Smooth muscle cell (in vitro differentiated cells): ENCODE results near the gene KLHL24. TPM values are rescaled to one million over a fixed set of nuclear protein-coding genes. Genes with fewer than 3 reads are reported as not detected.
"Not testable (repeated sequence)": the region's sequence is repeated elsewhere in the genome, so short reads cannot be mapped to it uniquely, and the experiment has no call there.

Experiments
- DNase-seq: peaks from one replicate; lab custom pipeline; 2025; ENCODE audit not compliant: unreplicated experiment; lab: John Stamatoyannopoulos, UW
- H2AFZ ChIP-seq: fragments of 200-600 bp; sonication (generic); 2 replicates; pipeline ENCODE4 v1.6.0; 2016; ENCODE audit warnings: antibody characterized with exemption, low read depth, mild to moderate bottlenecking
- H3F3A ChIP-seq: fragments of 200-600 bp; sonication (generic); 2 replicates; pipeline ENCODE4 v1.6.0; 2017; ENCODE audit warnings: antibody characterized with exemption, low read depth
- H3K27ac ChIP-seq: fragments of 200-600 bp; sonication (generic); 2 replicates; pipeline ENCODE4 v1.5.1; 2016; ENCODE audit warnings: low read depth, mild to moderate bottlenecking
- H3K27me3 ChIP-seq: fragments of 200-600 bp; sonication (generic); 2 replicates; pipeline ENCODE4 v1.6.1; 2016; ENCODE audit warnings: low read depth, mild to moderate bottlenecking
- H3K36me3 ChIP-seq: fragments of 200-600 bp; sonication (generic); 2 replicates; pipeline ENCODE4 v1.5.1; 2016; ENCODE audit warnings: low read depth
- H3K4me1 ChIP-seq: fragments of 200-600 bp; sonication (generic); 2 replicates; pipeline ENCODE4 v1.5.1; 2016; ENCODE audit warnings: low read depth
- H3K4me2 ChIP-seq: fragments of 200-600 bp; sonication (generic); 2 replicates; pipeline ENCODE4 v1.6.0; 2016; ENCODE audit warnings: mild to moderate bottlenecking
- H3K4me3 ChIP-seq: fragments of 200-600 bp; sonication (generic); 2 replicates; pipeline ENCODE4 v1.5.1; 2016; ENCODE audit warnings: mild to moderate bottlenecking
- H3K79me2 ChIP-seq: fragments of 200-600 bp; sonication (generic); 2 replicates; pipeline ENCODE4 v1.6.0; 2016; ENCODE audit warnings: low read depth, mild to moderate bottlenecking
- H3K9ac ChIP-seq: fragments of 200-600 bp; sonication (generic); 2 replicates; pipeline ENCODE4 v1.6.0; 2016; ENCODE audit warnings: low read depth
- H3K9me3 ChIP-seq: fragments of 200-600 bp; sonication (generic); replicated peaks from 2 replicates; pipeline ENCODE4 v1.5.1; 2016; ENCODE audit warnings: low read depth
- H4K20me1 ChIP-seq: fragments of 200-600 bp; sonication (generic); 2 replicates; pipeline ENCODE4 v1.6.0; 2016; ENCODE audit warnings: low read depth
- CTCF ChIP-seq: fragments of 200-600 bp; sonication (generic); IDR thresholded peaks from 2 replicates; pipeline ENCODE4 v1.5.1; 2017; ENCODE audit warnings: borderline replicate concordance, mild to moderate bottlenecking, antibody characterized with exemption; ENCODE audit not compliant: insufficient read depth, poor library complexity, severe bottlenecking
- WGBS: methylation state at CpG from one replicate; pipeline ENCODE4 v1.1.7; 2016; ENCODE audit warnings: low lambda C conversion rate; 5-methylcytosine and 5-hydroxymethylcytosine counted together
- polyA plus RNA-seq: library from polyadenylated mRNA; unstranded; fragments of >200 nt; fragmentation: Nextera tagmentation; extraction: Ambion mirVana; gene quantifications from 2 replicates; pipeline ENCODE4 v1.2.1, GENCODE V29; 2016
- total RNA-seq: library from RNA; depleted of rRNA; stranded (reverse); fragments of >200 nt; gene quantifications from 2 replicates; pipeline ENCODE4 v1.2.3, GENCODE V29; 2014

The KLHL24 gene
- total and polyA plus RNA-seq, 2 experiments from 2014 or later = 11.0 to 71.5 TPM

GRCh38 chr3:183634707-183635106 lies 716 bp upstream of the KLHL24 start:
- TF ChIP-seq CTCF = no peak
- H3F3A ChIP-seq = peaks cover 5% of the 10 kb centered on the region
- H3K36me3 ChIP-seq = no peaks in the 10 kb centered on the region
- no peaks in the 10 kb centered on the region for H3K27me3 ChIP-seq
- 83% methylated on average over 16 of the region's 16 CpGs for WGBS
- DNase-seq = no peak
- H3K4me3 ChIP-seq = peak overlapping the region; percentile 96
- H3K9me3 ChIP-seq = no peaks in the 10 kb centered on the region
- H3K9ac ChIP-seq = peak overlapping the region; percentile 98
- H4K20me1 ChIP-seq = peaks cover 28% of the 10 kb centered on the region
- peak overlapping the region; percentile 86 for H3K4me2 ChIP-seq
- H3K27ac ChIP-seq = peak overlapping the region; percentile 98
- H3K4me1 ChIP-seq = peaks cover 5% of the 10 kb centered on the region
- peak overlapping the region; percentile 94 for H2AFZ ChIP-seq
- H3K79me2 ChIP-seq = peaks cover 28% of the 10 kb centered on the region

- TF ChIP-seq CTCF = no peak
- H3F3A ChIP-seq = peaks cover 5% of the 10 kb centered on the region
- H3K4me3 ChIP-seq = peak overlapping the region; percentile 96
- 4% methylated on average over 9 of the region's 9 CpGs for WGBS
- no peaks in the 10 kb centered on the region for H3K36me3 ChIP-seq
- peak overlapping the region; percentile 94 for H2AFZ ChIP-seq
- peaks cover 32% of the 10 kb centered on the region for H4K20me1 ChIP-seq
- peak overlapping the region; percentile 98 for H3K9ac ChIP-seq
- peaks cover 5% of the 10 kb centered on the region for H3K4me1 ChIP-seq
- H3K4me2 ChIP-seq = peak overlapping the region; percentile 86
- H3K27ac ChIP-seq = peak overlapping the region; percentile 98
- DNase-seq = no peak
- peaks cover 32% of the 10 kb centered on the region for H3K79me2 ChIP-seq
- no peaks in the 10 kb centered on the region for H3K27me3 ChIP-seq
- no peaks in the 10 kb centered on the region for H3K9me3 ChIP-seq
These were observed 354 bp upstream of the KLHL24 start for GRCh38 chr3:183635107-183635430.

- peaks cover 41% of the 10 kb centered on the region for H3K79me2 ChIP-seq
- H3K4me3 ChIP-seq = peak overlapping the region; percentile 96
- no peaks in the 10 kb centered on the region for H3K9me3 ChIP-seq
- peak overlapping the region; percentile 86 for H3K4me2 ChIP-seq
- peaks cover 5% of the 10 kb centered on the region for H3F3A ChIP-seq
- H4K20me1 ChIP-seq = peaks cover 46% of the 10 kb centered on the region
- H3K36me3 ChIP-seq = no peaks in the 10 kb centered on the region
- H3K27ac ChIP-seq = peak overlapping the region; percentile 98
- TF ChIP-seq CTCF = no peak
- peak; percentile 79 for DNase-seq
- peak overlapping the region; percentile 98 for H3K9ac ChIP-seq
- H2AFZ ChIP-seq = peak overlapping the region; percentile 94
- WGBS = under 1% methylated on average over 49 of the region's 84 CpGs
- H3K4me1 ChIP-seq = peaks cover 5% of the 10 kb centered on the region
- no peaks in the 10 kb centered on the region for H3K27me3 ChIP-seq
These were observed 1.0 kb downstream of the KLHL24 start for GRCh38 chr3:183636221-183637105.

GRCh38 chr3:183637106-183637486 lies 1.7 kb downstream of the KLHL24 start:
- Histone ChIP-seq H3K4me1 (peaks cover 5% of the 10 kb centered on the region), H2AFZ (peak overlapping the region; percentile 94), H3F3A (peaks cover 5% of the 10 kb centered on the region), H3K27me3 (no peaks in the 10 kb centered on the region), H3K36me3 (no peaks in the 10 kb centered on the region), H3K9ac (peak overlapping the region; percentile 98), H3K79me2 (peaks cover 41% of the 10 kb centered on the region), H3K4me3 (peak overlapping the region; percentile 96), H3K27ac (peak overlapping the region; percentile 98), H3K4me2 (peak overlapping the region; percentile 86), H4K20me1 (peaks cover 52% of the 10 kb centered on the region), H3K9me3 (no peaks in the 10 kb centered on the region)
- 57% methylated on average over 6 of the region's 6 CpGs for WGBS
- no peak for TF ChIP-seq CTCF
- no peak for DNase-seq

GRCh38 chr3:183637633-183638032 lies 2.2 kb downstream of the KLHL24 start:
- not testable (repeated sequence) for H3K4me1 ChIP-seq, H3K27me3 ChIP-seq, H3K27ac ChIP-seq, H3K36me3 ChIP-seq, H2AFZ ChIP-seq, H3F3A ChIP-seq, H3K4me2 ChIP-seq, H3K9me3 ChIP-seq, DNase-seq, H3K9ac ChIP-seq
- peak overlapping the region; percentile 96 for H3K4me3 ChIP-seq
- peaks cover 58% of the 10 kb centered on the region for H4K20me1 ChIP-seq
- 95% methylated on average over 14 of the region's 14 CpGs for WGBS
- peaks cover 47% of the 10 kb centered on the region for H3K79me2 ChIP-seq
